GM12801 (cell line): ENCODE data around the gene WWTR1.

ENCODE experiments used
- TF ChIP-seq, protein P1 (sequence below): IDR thresholded peaks from one replicate; pipeline ENCODE4 v1.5.1; 2011; ENCODE audit warnings: control low read depth; ENCODE audit not compliant: insufficient read length; ENCODE audit errors: extremely low read depth

The WWTR1 gene

DNA sequence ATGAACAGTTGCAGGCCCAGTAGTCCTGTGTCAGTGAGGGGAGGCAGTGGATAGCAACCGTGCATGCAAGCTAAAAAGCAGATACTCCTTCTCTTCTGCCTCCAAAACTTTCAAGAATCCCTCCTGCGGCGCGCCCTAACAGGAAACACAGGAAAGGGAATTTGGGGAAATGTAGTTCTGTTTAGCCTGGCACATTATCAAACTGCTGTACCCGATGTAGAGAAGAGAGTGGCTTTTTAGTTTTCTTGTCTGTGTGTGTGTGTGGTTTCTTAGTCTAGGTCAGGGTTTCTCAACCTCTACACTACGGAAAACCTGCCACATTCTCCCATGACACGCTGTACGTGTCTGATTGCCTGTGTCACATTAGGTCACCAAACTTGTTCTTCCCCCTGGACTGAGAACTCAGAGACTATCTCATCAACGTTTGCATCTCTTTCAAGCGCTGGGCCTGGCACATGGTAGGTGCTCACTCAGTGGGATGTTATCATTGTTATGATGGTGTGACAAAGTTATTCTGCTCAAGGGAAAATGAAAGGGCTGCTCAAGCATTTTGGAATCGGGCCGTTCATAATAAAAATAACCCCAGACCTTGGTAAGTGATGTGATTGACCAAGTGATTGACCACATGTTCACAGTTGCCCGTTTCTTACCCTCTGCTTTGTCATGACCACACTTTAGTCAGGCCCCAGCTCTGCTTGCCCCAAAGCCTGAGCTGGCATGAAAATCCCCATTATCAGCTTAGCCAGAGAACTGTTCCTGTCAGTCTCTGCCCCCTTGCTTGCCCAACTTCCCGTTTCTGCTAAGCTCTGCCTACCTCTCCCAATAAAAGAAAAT, 150.1 kb downstream of the WWTR1 start:
- TF ChIP-seq, protein P1, sequence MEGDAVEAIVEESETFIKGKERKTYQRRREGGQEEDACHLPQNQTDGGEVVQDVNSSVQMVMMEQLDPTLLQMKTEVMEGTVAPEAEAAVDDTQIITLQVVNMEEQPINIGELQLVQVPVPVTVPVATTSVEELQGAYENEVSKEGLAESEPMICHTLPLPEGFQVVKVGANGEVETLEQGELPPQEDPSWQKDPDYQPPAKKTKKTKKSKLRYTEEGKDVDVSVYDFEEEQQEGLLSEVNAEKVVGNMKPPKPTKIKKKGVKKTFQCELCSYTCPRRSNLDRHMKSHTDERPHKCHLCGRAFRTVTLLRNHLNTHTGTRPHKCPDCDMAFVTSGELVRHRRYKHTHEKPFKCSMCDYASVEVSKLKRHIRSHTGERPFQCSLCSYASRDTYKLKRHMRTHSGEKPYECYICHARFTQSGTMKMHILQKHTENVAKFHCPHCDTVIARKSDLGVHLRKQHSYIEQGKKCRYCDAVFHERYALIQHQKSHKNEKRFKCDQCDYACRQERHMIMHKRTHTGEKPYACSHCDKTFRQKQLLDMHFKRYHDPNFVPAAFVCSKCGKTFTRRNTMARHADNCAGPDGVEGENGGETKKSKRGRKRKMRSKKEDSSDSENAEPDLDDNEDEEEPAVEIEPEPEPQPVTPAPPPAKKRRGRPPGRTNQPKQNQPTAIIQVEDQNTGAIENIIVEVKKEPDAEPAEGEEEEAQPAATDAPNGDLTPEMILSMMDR: no peak

DNA sequence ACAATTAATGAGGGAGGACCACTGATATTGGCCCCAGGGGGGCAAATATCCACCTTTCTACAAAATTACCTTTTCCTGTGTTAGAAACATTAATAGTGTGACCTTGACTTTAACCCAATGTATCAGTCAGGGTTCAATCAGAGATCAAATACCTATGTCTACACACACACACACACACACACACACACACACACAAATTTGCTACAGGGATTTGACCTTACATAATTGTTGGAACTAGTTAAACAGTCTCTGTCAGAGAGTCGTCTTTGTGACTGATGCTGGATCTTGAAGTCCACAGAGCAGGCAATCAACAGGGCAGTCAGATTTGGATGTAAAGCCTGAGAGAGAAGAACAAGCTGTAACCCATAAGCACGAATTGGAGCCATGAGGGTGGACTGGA, 150.9 kb downstream of the WWTR1 start:
- TF ChIP-seq, protein P1: no peak

DNA sequence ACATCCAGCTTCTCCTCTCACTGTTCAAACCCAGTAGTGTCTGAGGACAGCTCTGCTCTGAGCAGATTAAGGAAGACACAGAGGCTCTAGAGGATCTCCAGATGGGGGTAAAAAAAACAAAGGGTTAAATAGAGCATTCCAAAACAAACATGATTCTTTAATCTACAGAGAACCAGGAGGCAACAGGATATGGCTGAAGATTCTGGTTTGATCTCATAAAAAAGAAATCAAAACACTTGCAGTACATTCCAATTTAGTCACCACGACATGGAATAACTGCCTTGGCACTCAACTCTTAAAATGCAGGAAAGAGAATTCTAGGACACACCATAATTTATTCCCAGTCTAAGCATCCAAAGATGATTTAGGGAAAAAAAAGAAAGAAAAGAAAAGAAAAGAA, 151.3 kb downstream of the WWTR1 start:
- TF ChIP-seq, protein P1: no peak

DNA sequence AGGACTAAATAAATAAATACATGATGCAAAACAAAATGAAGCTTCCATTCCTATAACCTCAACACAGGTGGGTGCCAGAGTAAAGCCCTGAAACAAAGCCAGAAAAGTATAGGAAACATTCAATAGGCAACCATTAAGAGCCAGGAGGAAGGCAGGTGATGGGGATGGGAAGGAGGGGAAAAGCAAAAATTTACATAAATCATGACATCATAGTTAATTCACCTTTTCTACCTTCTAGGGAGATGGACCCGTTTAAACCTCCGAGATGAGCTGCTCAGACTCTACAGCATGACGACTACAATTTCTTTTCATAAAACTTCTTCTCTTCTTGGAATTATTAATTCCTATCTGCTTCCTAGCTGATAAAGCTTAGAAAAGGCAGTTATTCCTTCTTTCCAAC, 155.4 kb downstream of the WWTR1 start:
- TF ChIP-seq, protein P1: no peak

DNA sequence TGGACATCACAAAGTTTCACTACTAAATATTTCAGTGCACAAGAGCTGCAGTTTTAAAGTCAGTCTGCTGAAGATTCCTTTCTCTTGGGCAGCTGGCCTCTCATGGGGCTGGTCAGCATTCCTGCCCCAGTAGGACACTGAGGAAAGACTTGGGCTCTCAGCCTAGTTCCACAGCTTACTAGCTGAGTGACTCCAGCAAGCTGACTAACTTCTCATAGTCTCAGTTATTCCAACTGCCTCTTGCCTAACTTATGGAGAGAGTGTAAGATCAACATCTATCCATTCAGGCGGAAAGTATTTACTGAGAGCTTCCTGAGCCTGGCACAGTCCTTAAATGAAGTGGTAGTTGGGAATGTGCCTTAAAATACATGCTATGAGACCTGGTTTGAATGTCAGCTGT, 156.3 kb downstream of the WWTR1 start:
- TF ChIP-seq, protein P1: no peak

DNA sequence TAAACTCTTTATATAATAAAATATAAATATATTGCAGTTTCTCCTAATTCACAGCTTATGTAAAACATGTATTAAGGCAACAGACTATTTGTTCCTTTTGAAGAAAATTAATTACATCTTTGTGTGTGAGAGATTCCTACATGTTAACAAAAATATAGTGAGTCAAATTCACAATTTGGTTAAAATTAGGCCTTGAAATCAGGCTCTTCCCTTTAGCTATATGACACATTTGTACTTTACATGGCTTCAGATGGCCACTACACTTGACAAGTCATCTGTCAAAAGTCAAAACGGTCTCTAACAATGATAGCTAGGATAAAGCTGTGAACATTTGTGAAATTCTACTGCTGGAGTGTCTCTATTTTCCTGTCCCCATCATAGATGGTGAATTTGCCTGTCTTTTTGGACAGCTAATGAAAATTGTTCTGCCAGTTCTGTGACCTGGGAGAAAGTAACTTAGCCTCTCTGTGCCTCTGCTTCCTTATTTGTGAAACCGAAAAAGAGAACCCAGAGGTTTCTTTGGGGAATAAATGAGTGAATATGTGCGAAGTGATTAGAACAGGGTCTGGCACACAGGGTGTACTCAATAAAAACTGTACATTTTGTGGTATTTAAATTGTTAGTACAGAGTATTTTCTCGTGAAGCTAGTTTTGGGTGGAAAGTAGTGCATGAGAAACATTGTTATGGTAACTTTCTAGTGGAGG, 159.7 kb downstream of the WWTR1 start:
- TF ChIP-seq, protein P1: no peak

DNA sequence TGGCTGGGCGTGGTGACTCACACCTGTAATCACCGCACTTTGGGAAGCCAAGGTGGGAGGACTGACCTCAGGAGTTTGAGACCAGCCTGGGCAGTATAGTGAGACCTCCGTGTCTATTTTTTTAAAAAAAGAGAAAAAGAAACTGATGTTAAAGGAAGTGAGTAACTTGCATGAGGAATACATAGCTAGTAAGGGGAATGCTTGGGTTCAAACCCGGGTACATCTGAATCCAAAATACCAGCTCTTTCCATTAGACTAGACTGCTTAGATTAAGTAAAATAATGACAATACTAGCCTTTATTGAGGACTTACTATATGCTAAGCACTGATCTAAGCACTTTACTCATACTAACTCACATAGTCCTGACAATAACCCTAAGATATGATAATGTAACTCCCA, 160.9 kb downstream of the WWTR1 start:
- TF ChIP-seq, protein P1: no peak
